ENCODE measurements around the gene BDH1.

- no peak for TF ChIP-seq EZH2 (IDR thresholded peaks at IDR 0.05; ENCODE audit: borderline replicate concordance, low read depth, low read length, poor library complexity, severe bottlenecking)
- TF ChIP-seq CTCF (conservative IDR thresholded peaks at IDR 0.05; ENCODE audit: low read depth, low read length): no peak
Observed at GRCh38 chr3:197468866-197469382, 86.8 kb downstream of the BDH1 start.

Measured in A673 (cell line).